H9 (cell line): ENCODE measurements around the gene HGF. TPM values are rescaled to one million over a fixed set of nuclear protein-coding genes. Genes with fewer than 3 reads are reported as not detected.
A peak's percentile ranks its signal among the peaks of the same experiment; 100 is the strongest.

Source experiments
- DNase-seq: peaks from one replicate; pipeline ENCODE4 v3.0.0-alpha.2; 2017
- H2AFZ ChIP-seq: one replicate; pipeline ENCODE4 v1.6.1; 2013; ENCODE audit warnings: mild to moderate bottlenecking, low read length, control low read depth, moderate library complexity
- H2AK5ac ChIP-seq: 2 replicates; pipeline ENCODE4 v1.6.1; 2013; ENCODE audit warnings: low read length, control low read depth, mixed read lengths; ENCODE audit not compliant: insufficient read length
- H2BK120ac ChIP-seq: one replicate; pipeline ENCODE4 v1.6.1; 2013; ENCODE audit warnings: low read depth, mild to moderate bottlenecking, low read length, control low read depth, inconsistent platforms; ENCODE audit not compliant: poor library complexity, severe bottlenecking
- H2BK12ac ChIP-seq: 2 replicates; pipeline ENCODE4 v1.6.1; 2013; ENCODE audit warnings: low read length, control low read depth, mixed read lengths, low read depth; ENCODE audit not compliant: insufficient read length
- H2BK15ac ChIP-seq: 2 replicates; pipeline ENCODE4 v1.6.1; 2013; ENCODE audit warnings: low read depth, low read length, control low read depth
- H2BK20ac ChIP-seq: one replicate; pipeline ENCODE4 v1.6.1; 2013; ENCODE audit warnings: low read depth, mild to moderate bottlenecking, low read length, control low read depth, inconsistent platforms; ENCODE audit not compliant: poor library complexity, severe bottlenecking
- H2BK5ac ChIP-seq: 2 replicates; pipeline ENCODE4 v1.6.1; 2013; ENCODE audit warnings: low read length, control low read depth, mixed read lengths; ENCODE audit not compliant: insufficient read length
- H3K14ac ChIP-seq: 2 replicates; pipeline ENCODE4 v1.6.1; 2013; ENCODE audit warnings: low read length, control low read depth; ENCODE audit not compliant: insufficient read depth
- H3K18ac ChIP-seq: 2 replicates; pipeline ENCODE4 v1.6.1; 2013; ENCODE audit warnings: low read depth, mild to moderate bottlenecking, mixed read lengths, low read length, control low read depth; ENCODE audit not compliant: insufficient read length
- H3K23ac ChIP-seq: 2 replicates; pipeline ENCODE4 v1.6.1; 2013; ENCODE audit warnings: low read length, control low read depth, mixed read lengths, low read depth; ENCODE audit not compliant: insufficient read length
- H3K23me2 ChIP-seq: 2 replicates; pipeline ENCODE4 v1.6.1; 2013; ENCODE audit warnings: low read depth, mild to moderate bottlenecking, mixed read lengths, low read length, control low read depth; ENCODE audit not compliant: insufficient read length, poor library complexity, severe bottlenecking
- H3K27ac ChIP-seq: 2 replicates; pipeline ENCODE4 v1.5.1; 2013; ENCODE audit warnings: low read length, control low read depth, mixed read lengths, low read depth; ENCODE audit not compliant: insufficient read length
- H3K27me3 ChIP-seq: 2 replicates; pipeline ENCODE4 v1.6.1; 2013; ENCODE audit warnings: low read length, control low read depth, inconsistent platforms; ENCODE audit not compliant: insufficient read depth
- H3K4ac ChIP-seq: 2 replicates; pipeline ENCODE4 v1.6.1; 2013; ENCODE audit warnings: low read depth, mild to moderate bottlenecking, control low read depth, inconsistent platforms, low read length, moderate library complexity
- H3K4me1 ChIP-seq: 2 replicates; pipeline ENCODE4 v1.6.1; 2013; ENCODE audit warnings: low read length, control low read depth, inconsistent platforms; ENCODE audit not compliant: insufficient read depth
- H3K4me2 ChIP-seq: 2 replicates; pipeline ENCODE4 v1.6.1; 2013; ENCODE audit warnings: low read length, control low read depth, mixed read lengths; ENCODE audit not compliant: insufficient read length, insufficient read depth
- H3K56ac ChIP-seq: 2 replicates; pipeline ENCODE4 v1.6.1; 2013; ENCODE audit warnings: low read depth, mild to moderate bottlenecking, mixed read lengths, low read length, control low read depth; ENCODE audit not compliant: insufficient read length
- H3K79me1 ChIP-seq: 2 replicates; pipeline ENCODE4 v1.6.1; 2013; ENCODE audit warnings: low read depth, mild to moderate bottlenecking, moderate library complexity, low read length, control low read depth, inconsistent platforms; ENCODE audit not compliant: insufficient read depth, poor library complexity, severe bottlenecking
- H3K79me2 ChIP-seq: 2 replicates; pipeline ENCODE4 v1.6.1; 2013; ENCODE audit warnings: low read length, control low read depth, inconsistent platforms; ENCODE audit not compliant: insufficient read depth
- H3K9ac ChIP-seq: 2 replicates; pipeline ENCODE4 v1.6.1; 2013; ENCODE audit warnings: low read length, control low read depth, mixed read lengths; ENCODE audit not compliant: insufficient read length; ENCODE audit errors: extremely low read depth
- H3K9me3 ChIP-seq: one replicate; pipeline ENCODE4 v1.6.1; 2013; ENCODE audit warnings: low read depth, low read length, inconsistent platforms; ENCODE audit not compliant: control insufficient read depth
- H3T11ph ChIP-seq: one replicate; pipeline ENCODE4 v1.6.1; 2013; ENCODE audit warnings: mild to moderate bottlenecking, low read length, control low read depth, inconsistent platforms
- H4K20me1 ChIP-seq: one replicate; pipeline ENCODE4 v1.6.1; 2013; ENCODE audit not compliant: control insufficient read depth, insufficient read length, insufficient read depth
- H4K5ac ChIP-seq: 2 replicates; pipeline ENCODE4 v1.6.1; 2013; ENCODE audit warnings: low read depth, mild to moderate bottlenecking, mixed read lengths, low read length, control low read depth; ENCODE audit not compliant: insufficient read length
- H4K8ac ChIP-seq: replicated peaks from 2 replicates; pipeline ENCODE4 v1.6.1; 2013; ENCODE audit warnings: low read length, control low read depth, mixed read lengths, low read depth; ENCODE audit not compliant: insufficient read length
- H4K91ac ChIP-seq: 2 replicates; pipeline ENCODE4 v1.6.1; 2013; ENCODE audit warnings: low read depth, mild to moderate bottlenecking, moderate library complexity, mixed read lengths, low read length, control low read depth; ENCODE audit not compliant: insufficient read length
- H3K27ac Mint-ChIP-seq, 3 experiments: 2 replicates in 2 of 3; 3 replicates in 1 of 3; pipeline ENCODE4 v1.8.0; 2020 to 2021; ENCODE audit warnings: mixed read lengths in 3 of 3, mild to moderate bottlenecking in 1 of 3, moderate library complexity in 1 of 3
- H3K27me3 Mint-ChIP-seq: 2 replicates; pipeline ENCODE4 v1.8.0; 2021; ENCODE audit warnings: low read depth, mild to moderate bottlenecking, moderate library complexity, mixed read lengths
- H3K36me3 Mint-ChIP-seq, 3 experiments: 2 replicates in 2 of 3; 3 replicates in 1 of 3; pipeline ENCODE4 v1.8.0; 2020 to 2021; ENCODE audit warnings: low read depth in 3 of 3, mixed read lengths in 3 of 3; ENCODE audit not compliant: insufficient read depth in 1 of 3
- H3K4me1 Mint-ChIP-seq, 2 experiments: 2 replicates each; pipeline ENCODE4 v1.8.0; 2020; ENCODE audit warnings: mixed read lengths in 2 of 2
- H3K4me3 Mint-ChIP-seq, 2 experiments: 2 replicates in 1 of 2; 3 replicates in 1 of 2; pipeline ENCODE4 v1.8.0; 2020 to 2021; ENCODE audit warnings: mild to moderate bottlenecking in 2 of 2, mixed read lengths in 2 of 2, moderate library complexity in 1 of 2
- H3K9me3 Mint-ChIP-seq, 2 experiments: 2 replicates in 1 of 2; 3 replicates in 1 of 2; pipeline ENCODE4 v1.8.0; 2020; ENCODE audit warnings: mild to moderate bottlenecking in 2 of 2, mixed read lengths in 2 of 2, moderate library complexity in 1 of 2
- CTCF ChIP-seq: fragments of 200-600 bp; sonication (generic); conservative IDR thresholded peaks from 3 replicates; pipeline ENCODE4 v1.8.0; 2021; ENCODE audit warnings: antibody characterized with exemption, mild to moderate bottlenecking
- WGBS: extraction: QIAGEN DNeasy Blood & Tissue Kit; methylation state at CpG from one replicate; pipeline ENCODE4 v1.1.7; 2013; ENCODE audit warnings: missing lambda C conversion rate, low lambda C conversion rate, mixed read lengths; ENCODE audit not compliant: insufficient read length; ENCODE audit errors: extremely low coverage; 5-methylcytosine and 5-hydroxymethylcytosine counted together
- total RNA-seq: library from RNA; stranded (reverse); gene quantifications from 2 replicates; pipeline ENCODE4 v1.2.1, GENCODE V29; 2021

The HGF gene
- total RNA-seq, 1 experiment from 2014 or later, result 0.15 TPM

- Histone ChIP-seq H3K14ac (no peak overlapping the region), H2BK15ac (no peak overlapping the region), H2AFZ (no peak overlapping the region), H4K91ac (no peak overlapping the region), H3K4ac (no peak overlapping the region), H3K27ac (no peak overlapping the region), H3K9me3 (no peaks in the 10 kb centered on the region), H3K79me1 (no peaks in the 10 kb centered on the region), H2BK20ac (no peak overlapping the region), H4K20me1 (no peaks in the 10 kb centered on the region), H3K18ac (no peak overlapping the region), H4K5ac (no peak overlapping the region), H3K23ac (no peak overlapping the region), H3K79me2 (no peaks in the 10 kb centered on the region), H3K9ac (no peak overlapping the region), H3T11ph (no peak overlapping the region), H3K56ac (no peak overlapping the region), H2BK120ac (no peak overlapping the region), H3K23me2 (no peaks in the 10 kb centered on the region), H3K4me1 (peaks cover 9% of the 10 kb centered on the region), H4K8ac (no peak overlapping the region), H3K4me2 (peak overlapping the region; percentile 18), H3K27me3 (no peaks in the 10 kb centered on the region), H2BK5ac (no peak overlapping the region), H2AK5ac (no peak overlapping the region), H2BK12ac (no peak overlapping the region)
- H3K9me3 Mint-ChIP-seq, result no peaks in the 10 kb centered on the region; a peak in 1 of 5 replicates
- peak; percentile 57 for DNase-seq
- peak overlapping the region; percentile 57 to 95 (median 69); a peak in 5 of 7 replicates for H3K27ac Mint-ChIP-seq
- H3K36me3 Mint-ChIP-seq, result no peaks in the 10 kb centered on the region
- H3K4me1 Mint-ChIP-seq, result peaks cover 41 to 46% of the 10 kb centered on the region in 2 experiments
- H3K4me3 Mint-ChIP-seq, result 0 out of 5 replicates have a peak overlapping the region, but pooled peaks of 1 of the 2 experiments have one; percentile 10
- WGBS, result no CpG with 5 or more reads among the region's 5 CpGs
- no peaks in the 10 kb centered on the region for H3K27me3 Mint-ChIP-seq
- no peak for TF ChIP-seq CTCF
These were observed 79.6 kb downstream of the HGF start for GRCh38 chr7:81690251-81690650.
